Uterus (tissue), 4 donors: ENCODE measurements around the gene SYT13. TPM values are rescaled to one million over a fixed set of nuclear protein-coding genes. Genes with fewer than 3 reads are reported as not detected.

Experiments
- DNase-seq, 2 donors: peaks; one replicate each; pipeline ENCODE4 v3.0.0-alpha.2; 2019 to 2020
- H3K27ac ChIP-seq, 2 donors: fragments of 200-600 bp; sonication (generic); 1 replicate in 1 of 2; 2 replicates in 1 of 2; pipeline ENCODE4 v1.5.1; 2016 to 2018
- H3K27me3 ChIP-seq, 2 donors: fragments of 200-600 bp; sonication (generic); one replicate each; pipeline ENCODE4 v1.5.1; 2018 to 2019; ENCODE audit warnings: control low read depth in 1 of 2
- H3K36me3 ChIP-seq, 2 donors: fragments of 200-600 bp; sonication (generic); one replicate each; pipeline ENCODE4 v1.5.1; 2019; ENCODE audit warnings: control low read depth in 1 of 2
- H3K4me1 ChIP-seq, 2 donors: fragments of 200-600 bp; sonication (generic); one replicate each; pipeline ENCODE4 v1.5.1; 2018 to 2019; ENCODE audit warnings: control low read depth in 1 of 2
- H3K4me3 ChIP-seq, 2 donors: fragments of 200-600 bp; sonication (generic); 1 replicate in 1 of 2; 2 replicates in 1 of 2; pipeline ENCODE4 v1.5.1; 2018 to 2019; ENCODE audit warnings: mild to moderate bottlenecking in 1 of 2
- H3K9me3 ChIP-seq, 2 donors: fragments of 200-600 bp; sonication (generic); one replicate each; pipeline ENCODE4 v1.5.1; 2019; ENCODE audit warnings: control low read depth in 1 of 2
- POLR2A ChIP-seq, 2 donors: fragments of 450-650 bp; IDR thresholded peaks; one replicate each; pipeline ENCODE4 v1.6.1; 2016; ENCODE audit warnings: antibody characterized with exemption in 2 of 2, mild to moderate bottlenecking in 1 of 2, moderate library complexity in 1 of 2
- intact Hi-C: fragments of 100-400 bp; cut with DNase I; formaldehyde crosslinking; loops from one replicate; pipeline ENCODE4 v1.15.1; 2023; ENCODE audit warnings: low total_unique reads
- total RNA-seq, 4 donors: library from RNA; depleted of rRNA in 3 of 4; stranded (reverse); fragments of >200 nt in 3 of 4; gene quantifications; one replicate each; pipeline versions ENCODE4 v1.1.0 to v1.2.4, GENCODE V29; 2014 to 2023
- TF ChIP-seq, protein P1 (sequence below), 4 experiments: fragments of 200-600 bp in 2 of 4; fragments of 450-650 bp in 2 of 4; sonication (generic) in 2 of 4; IDR thresholded peaks; one replicate each; pipeline ENCODE4 v1.5.1; 2016 to 2019; ENCODE audit warnings: antibody characterized with exemption in 4 of 4, mild to moderate bottlenecking in 2 of 4, moderate library complexity in 1 of 4
- donor health status: DM: yes; HTN: yes; CAD: no.

SYT13 gene
- total RNA-seq, 4 donors from 2014 or later: 4.9 TPM; not detected in 3

DNA sequence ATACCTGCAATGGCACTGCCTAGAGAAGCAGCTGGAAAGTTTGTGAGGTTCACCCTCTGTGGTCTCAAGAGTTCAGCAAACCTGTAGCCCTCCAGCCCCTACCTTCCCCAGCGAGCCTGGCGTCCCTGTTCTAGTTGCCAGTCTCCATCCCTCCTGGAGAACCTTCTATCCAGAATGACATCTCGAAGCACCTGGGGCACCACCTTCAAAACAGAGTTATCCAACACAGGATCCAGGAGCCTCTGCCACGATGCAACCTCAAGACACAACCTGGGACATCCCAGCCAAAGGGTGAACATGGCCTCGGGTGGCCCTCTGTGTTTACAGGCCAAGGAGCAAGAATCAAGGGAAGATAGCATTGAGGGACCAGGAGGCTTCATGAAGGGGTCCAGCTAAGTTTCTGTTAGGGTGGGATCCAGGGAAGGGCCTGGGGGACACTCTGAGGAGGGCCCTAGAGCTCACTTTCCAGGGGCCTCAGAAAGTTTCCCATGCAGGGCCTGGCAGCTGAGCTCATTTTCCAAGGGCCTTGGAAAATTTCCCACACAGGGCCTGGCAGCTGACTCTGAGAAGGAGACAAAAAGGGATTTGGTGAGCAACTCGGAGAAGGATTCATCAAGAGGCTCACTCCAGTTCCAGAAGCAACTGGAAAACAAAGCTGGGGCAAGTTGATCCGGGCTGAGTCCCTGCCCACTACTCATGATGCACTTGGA is 36.9 kb upstream of the SYT13 start:
- no peaks in the 10 kb centered on the region for H3K9me3 ChIP-seq
- H3K36me3 ChIP-seq: no peaks in the 10 kb centered on the region
- DNase-seq: no peak
- H3K4me1 ChIP-seq: no peaks in the 10 kb centered on the region
- no peak overlapping the region for H3K27ac ChIP-seq
- intact Hi-C loops: no loop called here
- no peaks in the 10 kb centered on the region for H3K27me3 ChIP-seq
- H3K4me3 ChIP-seq: no peak overlapping the region
- TF ChIP-seq, protein P1, sequence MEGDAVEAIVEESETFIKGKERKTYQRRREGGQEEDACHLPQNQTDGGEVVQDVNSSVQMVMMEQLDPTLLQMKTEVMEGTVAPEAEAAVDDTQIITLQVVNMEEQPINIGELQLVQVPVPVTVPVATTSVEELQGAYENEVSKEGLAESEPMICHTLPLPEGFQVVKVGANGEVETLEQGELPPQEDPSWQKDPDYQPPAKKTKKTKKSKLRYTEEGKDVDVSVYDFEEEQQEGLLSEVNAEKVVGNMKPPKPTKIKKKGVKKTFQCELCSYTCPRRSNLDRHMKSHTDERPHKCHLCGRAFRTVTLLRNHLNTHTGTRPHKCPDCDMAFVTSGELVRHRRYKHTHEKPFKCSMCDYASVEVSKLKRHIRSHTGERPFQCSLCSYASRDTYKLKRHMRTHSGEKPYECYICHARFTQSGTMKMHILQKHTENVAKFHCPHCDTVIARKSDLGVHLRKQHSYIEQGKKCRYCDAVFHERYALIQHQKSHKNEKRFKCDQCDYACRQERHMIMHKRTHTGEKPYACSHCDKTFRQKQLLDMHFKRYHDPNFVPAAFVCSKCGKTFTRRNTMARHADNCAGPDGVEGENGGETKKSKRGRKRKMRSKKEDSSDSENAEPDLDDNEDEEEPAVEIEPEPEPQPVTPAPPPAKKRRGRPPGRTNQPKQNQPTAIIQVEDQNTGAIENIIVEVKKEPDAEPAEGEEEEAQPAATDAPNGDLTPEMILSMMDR (IDR thresholded peaks at IDR 0.05): no peak
- TF ChIP-seq POLR2A (IDR thresholded peaks at IDR 0.05): no peak

GRCh38 chr11:45322111-45322705 is 36.1 kb upstream of the SYT13 start:
- no peak for DNase-seq
- intact Hi-C loops: no loop called here
- H3K4me3 ChIP-seq: no peak overlapping the region

DNA sequence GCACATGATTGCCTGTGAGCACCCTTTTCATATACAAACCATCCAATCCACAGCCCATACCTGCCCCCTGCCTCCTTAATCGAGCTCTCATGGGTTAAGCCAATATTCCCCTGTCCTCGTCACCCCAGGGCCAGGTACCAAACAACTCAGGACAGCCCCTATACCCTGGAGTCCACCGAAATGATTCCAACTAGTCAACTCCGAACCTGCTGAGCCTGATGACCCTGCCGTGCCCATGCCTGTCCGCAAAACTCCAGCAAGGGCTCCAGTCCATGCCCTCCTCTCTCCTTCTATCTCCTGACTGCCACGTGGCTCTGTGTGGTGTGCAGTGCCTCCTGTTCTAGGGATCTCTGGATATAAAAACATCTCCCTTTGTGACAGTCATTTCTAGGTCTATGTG is 35.5 kb upstream of the SYT13 start:
- intact Hi-C loops: no loop called here
- no peak overlapping the region for H3K4me3 ChIP-seq
- H3K27ac ChIP-seq: no peak overlapping the region
- no peaks in the 10 kb centered on the region for H3K27me3 ChIP-seq
- no peaks in the 10 kb centered on the region for H3K36me3 ChIP-seq
- TF ChIP-seq POLR2A (IDR thresholded peaks at IDR 0.05): no peak
- TF ChIP-seq, protein P1 (IDR thresholded peaks at IDR 0.05): no peak
- H3K9me3 ChIP-seq: no peaks in the 10 kb centered on the region
- H3K4me1 ChIP-seq: no peaks in the 10 kb centered on the region
- no peak for DNase-seq

More at GRCh38 chr11:45322111-45322705, 36.1 kb upstream of the SYT13 start:
- Histone ChIP-seq H3K4me1 (no peaks in the 10 kb centered on the region), H3K27ac (no peak overlapping the region), H3K27me3 (no peaks in the 10 kb centered on the region), H3K36me3 (no peaks in the 10 kb centered on the region), H3K9me3 (no peaks in the 10 kb centered on the region)
- TF ChIP-seq POLR2A (IDR thresholded peaks at IDR 0.05): no peak
- TF ChIP-seq, protein P1 (IDR thresholded peaks at IDR 0.05): no peak

- no peak overlapping the region for H3K4me3 ChIP-seq
- TF ChIP-seq, protein P1 (IDR thresholded peaks at IDR 0.05): no peak
- TF ChIP-seq POLR2A (IDR thresholded peaks at IDR 0.05): no peak
- H3K4me1 ChIP-seq: no peaks in the 10 kb centered on the region
- DNase-seq: no peak
- intact Hi-C loops: no loop called here
- H3K36me3 ChIP-seq: no peaks in the 10 kb centered on the region
- H3K27me3 ChIP-seq: no peaks in the 10 kb centered on the region
- H3K27ac ChIP-seq: no peak overlapping the region
- H3K9me3 ChIP-seq: no peaks in the 10 kb centered on the region
Observed at GRCh38 chr11:45321031-45321595, 35.0 kb upstream of the SYT13 start.

DNA sequence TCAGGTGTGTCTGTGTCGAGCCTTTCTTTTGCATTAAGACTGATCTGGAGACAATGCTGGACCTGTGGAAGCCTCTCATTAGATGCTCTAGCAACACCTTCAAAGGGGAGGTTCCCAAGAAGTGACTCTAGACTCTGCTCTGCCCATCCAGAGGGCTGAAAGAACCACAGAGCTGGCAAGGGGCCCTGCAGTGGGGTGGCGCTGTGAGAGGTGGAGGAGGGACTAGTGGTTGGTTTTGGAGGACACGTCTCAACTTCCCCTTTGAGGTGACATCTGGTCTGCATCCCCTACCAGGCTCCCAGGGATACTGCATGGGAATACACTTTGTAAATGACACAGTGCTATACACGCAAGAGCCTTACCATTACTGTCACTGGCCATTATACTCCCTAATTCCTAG is 34.2 kb upstream of the SYT13 start:
- TF ChIP-seq, protein P1 (IDR thresholded peaks at IDR 0.05): no peak
- no peak for TF ChIP-seq POLR2A (IDR thresholded peaks at IDR 0.05)
- H3K9me3 ChIP-seq: no peaks in the 10 kb centered on the region
- H3K4me3 ChIP-seq: no peak overlapping the region
- intact Hi-C loops: no loop called here
- no peaks in the 10 kb centered on the region for H3K4me1 ChIP-seq
- no peaks in the 10 kb centered on the region for H3K36me3 ChIP-seq
- H3K27me3 ChIP-seq: no peaks in the 10 kb centered on the region
- no peak for DNase-seq
- H3K27ac ChIP-seq: no peak overlapping the region
